ENCODE data around the gene CAT.
"Not testable (repeated sequence)": the region's sequence is repeated elsewhere in the genome, so short reads cannot be mapped to it uniquely, and the experiment has no call there.

CAT gene

DNA sequence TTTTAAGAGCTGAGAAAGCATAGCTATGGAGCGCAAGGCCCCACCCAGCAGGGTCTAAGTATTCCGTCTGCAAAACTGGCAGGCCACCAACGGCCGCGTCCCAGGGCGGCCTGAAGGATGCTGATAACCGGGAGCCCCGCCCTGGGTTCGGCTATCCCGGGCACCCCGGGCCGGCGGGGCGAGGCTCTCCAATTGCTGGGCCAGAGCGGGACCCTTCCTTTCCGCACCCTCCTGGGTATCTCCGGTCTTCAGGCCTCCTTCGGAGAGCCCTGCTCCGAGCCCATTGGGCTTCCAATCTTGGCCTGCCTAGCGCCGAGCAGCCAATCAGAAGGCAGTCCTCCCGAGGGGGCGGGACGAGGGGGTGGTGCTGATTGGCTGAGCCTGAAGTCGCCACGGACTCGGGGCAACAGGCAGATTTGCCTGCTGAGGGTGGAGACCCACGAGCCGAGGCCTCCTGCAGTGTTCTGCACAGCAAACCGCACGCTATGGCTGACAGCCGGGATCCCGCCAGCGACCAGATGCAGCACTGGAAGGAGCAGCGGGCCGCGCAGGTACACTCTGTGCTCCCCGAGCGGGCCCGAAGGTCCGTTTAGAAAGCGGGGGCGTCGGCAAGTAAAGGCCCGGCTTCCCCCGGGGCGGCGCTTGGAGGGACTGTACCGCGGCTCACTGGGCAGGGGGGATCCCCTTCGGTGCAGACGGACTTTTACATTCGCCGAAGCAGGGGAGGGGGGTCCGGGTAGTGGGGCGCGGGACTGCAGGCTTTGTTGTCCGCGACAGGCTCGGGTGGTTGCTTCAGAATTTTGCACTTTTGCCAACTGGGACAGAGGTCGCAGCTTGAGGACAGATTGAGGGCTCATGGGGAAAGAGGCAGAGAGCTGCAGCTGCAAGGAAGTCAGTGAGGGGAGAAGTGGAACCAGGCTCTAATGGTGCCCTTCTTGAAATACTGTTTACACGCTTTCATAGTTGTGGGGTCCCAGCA lies at the start of gene CAT:
CAT (plus strand) TSS at position 406 of the 979 bp plus-strand sequence; CDS start at position 486, 80 bp downstream.
- peak; percentile 96 to 97 for DNase-seq

DNA sequence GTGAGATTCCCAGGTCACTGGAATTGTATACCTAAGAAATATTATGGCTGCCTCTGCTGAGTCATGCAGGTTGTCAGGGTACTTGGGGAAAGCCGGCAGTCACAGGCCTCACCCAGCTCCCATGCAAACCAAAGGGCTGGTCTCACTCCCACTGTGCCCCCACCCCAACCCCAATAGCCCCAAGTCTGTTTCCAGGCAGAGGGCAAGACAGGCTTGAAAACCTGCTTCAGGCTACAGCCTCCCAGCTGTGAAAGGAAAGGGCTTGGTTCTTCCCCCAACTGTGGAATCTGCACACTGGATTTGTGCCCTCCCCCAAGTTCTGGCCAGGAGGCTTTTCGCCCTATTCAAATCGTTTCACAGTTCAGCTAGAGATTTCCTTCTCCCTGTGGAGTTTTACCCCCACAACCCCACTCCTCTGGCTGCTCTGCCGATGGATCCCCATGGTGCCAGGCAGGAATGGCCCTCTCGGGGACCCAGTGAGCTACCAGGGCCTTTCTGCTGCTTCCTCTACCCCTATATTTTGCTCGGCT lies 43.9 kb upstream of the CAT start:
- no peak for DNase-seq

DNA sequence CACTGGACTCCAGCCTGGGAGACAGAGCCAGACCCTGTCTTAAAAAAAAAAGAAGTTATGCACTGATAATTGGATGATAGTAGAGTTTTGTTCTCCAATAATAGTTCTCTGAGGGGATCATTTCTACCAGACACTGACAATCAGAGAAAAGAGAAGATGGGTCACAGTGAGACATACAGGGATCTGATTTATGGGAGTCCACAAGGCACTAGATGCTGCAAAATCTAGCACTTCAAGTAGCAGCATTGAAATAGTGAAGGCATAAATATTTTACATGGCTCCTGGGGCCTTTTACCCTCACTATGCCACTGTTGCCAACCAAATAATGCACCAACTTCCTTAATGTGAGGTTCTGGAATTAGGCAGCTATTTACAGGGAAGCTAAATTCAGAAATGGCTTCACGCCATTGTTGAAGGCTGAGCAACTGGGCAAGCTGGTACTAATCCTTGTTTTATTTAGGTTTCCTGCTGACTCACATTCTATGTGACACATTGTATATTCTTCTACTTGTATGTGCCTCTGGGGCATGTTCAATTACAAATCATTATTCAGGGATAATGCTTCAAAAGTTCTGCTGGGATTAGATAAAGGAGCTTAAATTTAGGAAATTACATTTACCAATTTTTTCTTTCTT lies 42.7 kb upstream of the CAT start:
- no peak for DNase-seq

DNA sequence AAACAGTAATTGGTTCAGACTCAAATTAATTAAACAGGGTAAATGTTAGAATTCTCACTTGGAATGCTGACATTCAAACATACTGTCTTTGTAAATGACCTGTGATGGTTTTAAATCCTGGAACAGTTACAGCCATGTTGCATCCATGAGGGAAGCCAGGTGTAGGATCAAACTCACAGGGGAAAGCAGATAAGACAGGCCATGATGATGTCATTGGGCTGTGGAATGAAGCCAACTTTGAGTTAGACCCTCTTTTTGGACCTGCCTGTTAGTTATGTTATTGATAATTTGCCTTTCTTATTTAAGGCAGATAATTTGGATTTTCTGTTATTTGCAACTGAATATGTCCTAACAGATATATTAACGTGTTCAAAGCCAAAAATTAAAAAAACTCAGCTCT lies 41.6 kb upstream of the CAT start:
- DNase-seq: no peak

DNA sequence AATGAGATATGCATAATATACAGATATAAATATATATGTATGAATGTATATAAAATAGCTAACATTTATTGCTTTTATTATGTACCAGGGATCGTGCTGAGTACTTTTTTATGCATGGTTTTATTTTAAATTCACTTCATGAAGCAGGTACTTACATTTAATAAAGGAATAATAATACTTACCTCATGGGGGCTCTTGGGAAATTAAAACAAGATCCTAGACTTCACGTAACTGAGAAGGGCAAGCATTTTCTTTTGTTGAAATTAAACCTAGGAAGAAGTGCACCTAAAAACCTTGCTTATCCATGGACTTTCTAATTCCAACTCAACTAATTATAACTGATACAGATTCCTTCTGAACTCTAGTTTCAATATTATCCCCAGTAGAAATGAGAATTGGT lies 40.9 kb upstream of the CAT start:
- no peak for DNase-seq

DNA sequence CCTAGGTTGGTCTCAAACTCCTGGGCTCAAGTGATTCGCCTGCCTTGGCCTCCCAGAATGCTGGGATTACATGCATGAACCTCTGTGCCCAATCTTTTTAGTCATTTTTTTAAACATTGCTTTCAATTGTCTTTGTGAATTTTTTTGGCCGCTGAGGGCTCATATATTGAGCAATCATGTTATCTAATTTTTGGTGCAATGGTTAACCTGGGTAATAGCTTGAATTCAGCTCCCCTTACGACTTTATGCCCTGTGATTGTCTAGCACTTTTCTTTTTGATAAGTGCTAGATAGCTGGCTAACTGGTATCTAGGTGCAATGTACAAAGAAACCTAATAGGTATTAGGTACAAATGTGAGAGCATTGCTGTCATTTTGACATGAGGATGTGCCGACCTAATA lies 35.3 kb upstream of the CAT start:
- DNase-seq: no peak

DNA sequence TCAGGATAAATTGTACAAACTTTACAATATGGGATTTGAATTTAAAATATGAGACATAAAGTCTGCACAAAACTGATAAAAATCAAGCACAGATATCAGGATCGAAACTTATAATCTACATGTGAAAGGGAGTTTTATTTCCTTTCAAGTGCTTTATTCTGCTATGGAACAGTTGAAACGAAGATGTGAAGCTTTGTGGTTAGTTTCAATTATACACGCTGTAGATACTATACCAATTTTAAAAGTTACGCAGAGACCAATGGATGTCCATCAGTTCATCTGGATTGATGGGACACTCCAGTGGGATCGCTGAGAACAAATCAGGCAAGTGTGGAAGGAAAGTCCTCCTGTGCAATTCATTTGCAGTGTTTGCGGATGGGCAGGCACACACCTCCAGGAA lies 34.5 kb upstream of the CAT start:
- DNase-seq: no peak

DNA sequence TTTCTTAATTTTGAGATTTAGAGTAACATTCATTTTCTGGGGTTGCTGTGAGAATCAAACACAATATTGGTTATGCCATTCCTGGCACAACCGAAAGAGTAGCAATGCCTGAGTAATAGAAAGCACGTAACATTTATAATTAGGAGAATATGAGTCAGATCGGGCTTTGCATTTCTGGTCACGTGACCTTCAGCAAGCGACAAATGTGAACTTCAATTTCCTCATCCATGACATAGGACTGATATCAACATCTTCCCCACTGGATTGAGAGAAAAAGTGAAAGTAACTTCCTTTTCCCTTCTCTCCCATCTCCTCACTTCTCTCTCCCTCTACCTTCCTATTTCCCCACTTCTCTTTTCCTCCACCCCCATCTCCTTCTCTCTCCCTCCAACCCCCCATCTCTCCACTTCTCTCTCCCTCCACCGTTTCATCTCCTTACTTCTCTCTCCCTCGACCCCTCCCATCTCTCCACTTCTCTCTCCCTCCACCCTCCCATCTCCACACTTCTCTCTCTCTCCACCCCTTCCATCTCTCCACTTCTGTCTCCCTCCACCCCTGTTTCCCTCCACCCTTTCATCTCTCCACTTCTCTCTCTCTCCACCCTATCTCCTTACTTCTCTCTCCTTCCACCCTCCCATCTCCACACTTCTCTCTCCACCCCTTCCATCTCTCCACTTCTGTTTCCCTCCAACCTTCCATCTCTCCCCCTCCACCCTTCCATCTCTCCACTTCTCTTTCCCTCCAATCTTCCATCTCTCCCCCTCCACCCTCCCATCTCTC lies 33.5 kb upstream of the CAT start:
- DNase-seq: no peak

DNA sequence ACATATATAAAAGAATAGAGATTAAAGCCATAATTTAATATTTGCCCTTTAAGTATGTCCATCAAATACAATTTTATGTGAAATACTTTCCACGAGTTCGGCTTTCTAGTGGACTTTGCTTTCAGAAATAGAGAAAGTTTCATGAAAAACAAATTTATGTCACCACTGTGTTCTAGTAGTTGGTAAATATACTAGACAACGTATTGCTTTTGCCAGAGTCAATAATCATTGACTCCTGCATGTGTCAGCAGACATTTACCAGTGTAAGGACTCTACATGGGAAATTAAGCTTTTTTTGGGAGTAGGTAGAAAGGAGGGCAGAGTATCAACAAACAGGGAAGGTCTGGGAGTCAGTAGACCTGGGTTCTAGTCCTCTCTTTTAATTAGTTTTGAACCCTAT lies 32.3 kb upstream of the CAT start:
- DNase-seq: no peak

DNA sequence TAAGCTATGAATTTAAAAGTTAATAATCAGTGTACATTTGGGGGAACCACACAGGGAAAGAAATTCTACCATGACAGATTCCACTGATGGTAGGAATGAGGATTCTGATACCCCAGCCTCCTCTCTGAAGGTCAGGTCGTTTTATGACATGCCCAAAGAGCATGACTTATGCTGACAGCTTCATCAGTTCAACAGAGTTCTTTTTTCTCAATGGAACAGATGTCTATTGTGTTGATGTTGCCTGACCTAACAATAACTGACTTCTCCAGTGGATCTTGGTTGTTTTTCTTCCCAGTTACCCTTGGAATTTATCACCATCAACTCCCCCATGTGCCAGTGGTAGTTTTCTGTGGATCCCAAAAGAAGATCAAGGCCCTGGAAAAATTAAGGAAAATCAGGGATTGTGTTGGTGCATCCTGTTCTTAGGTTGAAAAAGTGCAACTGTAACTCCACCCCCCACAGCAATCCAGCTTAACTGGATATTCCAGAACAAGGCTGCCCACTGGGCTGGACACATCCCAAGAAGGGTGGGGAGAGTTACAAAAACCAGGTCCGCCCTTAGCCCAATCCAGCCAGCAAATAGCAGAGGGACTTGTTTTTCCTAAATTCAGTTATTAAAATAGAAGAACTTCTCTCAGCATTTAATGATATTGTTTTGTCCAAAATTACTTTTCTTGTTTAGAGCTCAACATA lies 31.5 kb upstream of the CAT start:
- no peak for DNase-seq

DNA sequence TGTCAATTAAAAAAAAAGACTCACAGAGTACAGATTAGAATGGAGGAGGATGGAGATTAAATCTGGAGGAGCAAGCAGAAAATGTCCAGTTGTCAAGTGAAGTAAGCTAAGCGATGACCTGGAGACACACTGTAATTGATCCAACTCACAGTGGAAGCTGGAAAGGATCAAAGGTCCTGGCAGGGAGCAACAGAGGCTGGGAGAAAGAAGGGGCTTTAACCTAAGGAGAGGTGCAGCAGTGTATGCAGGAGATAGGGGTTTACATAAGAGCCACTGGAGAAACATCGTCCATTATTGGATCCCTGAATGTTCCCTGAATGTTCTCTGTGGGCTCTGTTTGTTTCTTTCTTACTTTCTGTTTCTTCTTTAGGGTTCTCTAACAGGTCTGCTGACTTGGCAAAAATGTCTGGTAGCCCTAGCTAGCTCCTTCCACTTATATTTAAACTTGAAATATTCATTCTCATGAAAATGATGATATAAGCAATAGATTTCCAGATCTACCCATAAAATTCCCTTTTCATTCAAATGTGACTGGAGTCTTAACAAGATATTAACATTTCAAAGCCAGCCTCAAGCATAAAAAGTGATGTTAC lies 30.1 kb upstream of the CAT start:
- no peak for DNase-seq

DNA sequence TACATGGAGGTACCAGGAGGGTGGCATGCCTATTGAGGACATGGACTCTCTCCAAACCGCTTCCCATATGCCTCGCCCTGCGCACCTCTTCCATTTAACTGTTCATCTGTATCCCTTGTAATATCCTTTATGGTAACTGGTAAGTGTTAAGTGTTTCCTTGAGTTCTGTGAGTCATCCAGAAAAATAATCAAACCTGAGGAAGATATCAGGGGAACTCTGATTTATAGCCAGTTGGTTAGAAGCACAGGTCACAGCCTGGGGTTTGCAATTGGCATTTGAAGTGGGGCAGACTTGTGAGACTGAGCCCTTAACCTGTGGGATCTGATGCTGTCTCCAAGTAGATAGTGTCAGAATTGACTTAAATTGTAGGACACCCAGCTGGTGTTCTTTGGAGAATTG lies 27.6 kb upstream of the CAT start:
- DNase-seq: no peak

DNA sequence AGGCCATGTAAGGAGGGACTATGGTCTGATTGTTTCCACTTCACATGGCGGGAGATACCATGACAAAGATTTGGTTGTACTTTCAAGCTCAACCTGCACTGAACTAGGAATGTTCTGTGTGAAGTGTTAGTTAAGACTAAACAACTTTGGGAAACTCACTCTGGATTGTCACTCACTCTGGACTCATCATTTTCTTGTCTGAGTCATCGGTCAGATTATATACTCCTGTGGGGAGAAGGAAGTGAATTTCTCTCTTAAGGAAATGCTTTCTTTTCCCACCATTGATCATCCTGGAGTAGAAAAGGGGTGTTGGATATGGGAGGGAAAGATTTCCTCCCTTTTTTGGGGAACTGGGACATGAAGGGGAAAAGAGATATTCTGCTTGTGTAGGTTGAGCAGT lies 26.9 kb upstream of the CAT start:
- DNase-seq: no peak

DNA sequence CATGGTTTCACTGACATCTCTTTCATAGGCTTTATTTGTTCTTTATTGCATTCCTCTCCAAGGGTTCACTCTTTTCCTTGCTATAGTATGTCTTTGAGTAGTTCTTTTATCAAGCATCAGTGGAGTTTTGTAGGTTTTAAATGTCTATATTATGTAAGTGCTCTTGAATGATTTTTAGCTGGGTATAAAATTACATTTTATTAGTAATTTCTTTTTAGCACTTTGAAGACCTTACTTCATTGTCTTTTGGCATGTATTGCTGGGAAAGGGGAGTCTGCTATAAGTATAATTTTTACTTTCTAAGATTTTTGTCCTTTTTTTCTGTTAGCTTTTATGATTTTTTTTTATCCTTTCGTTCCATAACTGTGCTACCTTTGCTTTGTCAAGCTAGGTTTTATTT lies 25.5 kb upstream of the CAT start:
- no peak for DNase-seq

DNA sequence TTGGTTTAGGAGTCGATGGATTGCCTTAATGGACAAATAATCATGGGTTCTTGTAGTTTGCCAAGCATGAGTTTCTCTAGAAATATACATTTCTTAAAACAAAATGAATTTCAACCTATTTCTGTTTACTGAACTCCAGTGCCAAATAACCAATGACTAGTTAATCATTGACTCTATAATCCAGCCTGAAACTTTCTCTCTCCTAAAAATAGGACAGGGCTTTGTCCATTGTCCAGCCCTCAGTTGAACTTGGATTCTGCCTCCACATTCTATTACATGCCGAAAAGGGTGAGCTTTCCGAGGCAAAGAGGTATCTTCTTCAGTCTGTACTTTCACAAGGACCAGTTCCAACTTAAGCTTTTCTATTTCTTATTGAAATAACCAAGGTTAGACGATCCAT lies 23.2 kb upstream of the CAT start:
- DNase-seq: no peak

DNA sequence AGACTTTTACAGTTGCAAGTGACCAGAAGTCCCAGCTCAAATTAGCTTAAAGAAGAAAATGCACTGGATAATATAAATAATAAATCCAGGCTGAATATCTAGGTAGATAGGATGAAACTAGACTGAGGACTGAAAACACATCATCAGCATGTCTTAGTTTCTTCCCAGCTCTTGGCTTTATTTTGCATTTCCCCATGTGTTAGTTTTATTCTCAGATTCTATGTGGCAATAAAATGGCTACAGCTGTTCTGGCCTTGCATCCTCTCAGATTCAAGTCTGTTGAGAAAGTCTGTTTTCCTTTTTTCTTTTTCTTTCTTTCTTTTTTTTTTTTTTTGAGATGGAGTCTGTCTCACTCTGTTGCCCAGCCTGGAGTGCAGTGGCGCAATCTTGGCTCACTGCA lies 22.6 kb upstream of the CAT start:
- no peak for DNase-seq

DNA sequence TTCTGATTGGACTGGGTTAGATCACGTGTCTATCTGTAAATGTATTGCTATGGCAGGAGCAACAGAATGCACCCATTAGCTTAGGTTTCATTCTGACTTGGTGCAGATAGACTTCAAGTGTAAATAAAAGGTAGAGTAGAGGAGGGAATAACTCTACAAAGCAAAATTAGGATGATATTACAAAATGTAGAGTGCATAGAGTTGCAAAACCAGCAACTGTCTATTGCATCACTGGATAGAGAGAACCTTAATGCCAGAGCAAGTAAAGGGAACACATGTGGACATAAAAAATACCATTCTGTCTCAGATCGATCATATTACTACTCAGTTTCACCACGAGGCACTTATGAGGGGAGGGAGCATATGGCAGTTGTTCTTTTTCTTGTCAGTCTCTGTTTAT lies 22.0 kb upstream of the CAT start:
- no peak for DNase-seq

DNA sequence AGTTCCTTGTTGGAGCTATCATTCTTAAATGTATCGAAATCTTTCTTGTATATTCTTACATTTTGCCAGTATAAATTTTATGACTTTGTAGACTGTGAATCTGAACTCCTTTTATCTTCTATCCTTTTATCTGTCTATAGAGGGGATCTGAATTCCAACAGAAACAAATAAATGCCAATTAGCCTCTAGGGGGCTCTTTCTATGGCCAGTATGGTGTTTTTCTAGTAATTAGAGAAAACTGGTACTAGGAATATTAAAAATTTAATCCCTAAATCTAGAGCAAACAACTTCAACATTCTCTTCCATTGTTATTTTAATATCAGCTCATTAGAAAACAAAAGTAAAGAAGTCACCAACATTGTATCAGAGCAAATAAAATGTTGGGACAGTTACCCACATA lies 21.5 kb upstream of the CAT start:
- DNase-seq: no peak

DNA sequence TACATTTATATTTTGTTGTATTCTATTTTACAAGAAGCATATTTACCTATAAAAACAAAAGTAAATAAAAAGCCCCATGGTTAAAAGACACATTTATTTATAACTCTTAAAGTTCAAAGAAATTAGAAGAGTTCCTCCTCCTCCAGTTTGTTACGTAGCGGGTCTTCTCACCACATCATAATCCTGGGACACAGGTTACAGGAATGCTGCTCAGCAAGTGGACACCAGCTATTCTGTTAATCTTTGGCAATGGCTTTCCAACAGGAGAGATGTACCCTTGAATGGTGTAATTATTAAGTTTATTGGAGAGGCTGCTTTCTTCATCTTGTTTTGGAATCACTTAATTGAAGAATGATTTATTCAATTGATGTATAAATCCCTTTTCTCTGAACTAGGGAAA lies 19.6 kb upstream of the CAT start:
- no peak for DNase-seq

DNA sequence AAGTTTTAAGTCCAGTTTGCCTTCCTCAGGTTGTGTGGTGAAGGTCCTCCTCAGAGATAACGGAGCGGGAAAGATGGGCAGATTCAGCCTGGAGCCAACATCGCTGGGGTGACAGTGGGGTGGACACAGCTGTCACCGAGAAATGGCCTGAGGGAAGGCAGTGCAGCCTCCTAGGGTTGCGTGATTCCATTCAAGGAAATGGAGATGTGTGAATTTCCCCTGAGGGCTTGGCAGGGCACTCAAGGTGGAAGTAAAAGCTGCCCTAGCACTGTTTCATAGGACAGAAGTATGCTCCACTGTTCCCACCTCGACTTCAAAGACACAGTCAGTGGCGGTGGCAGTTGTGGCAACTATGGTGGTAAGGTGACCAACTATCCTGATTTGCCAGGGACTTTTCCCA lies 15.4 kb upstream of the CAT start:
- no peak for DNase-seq

DNA sequence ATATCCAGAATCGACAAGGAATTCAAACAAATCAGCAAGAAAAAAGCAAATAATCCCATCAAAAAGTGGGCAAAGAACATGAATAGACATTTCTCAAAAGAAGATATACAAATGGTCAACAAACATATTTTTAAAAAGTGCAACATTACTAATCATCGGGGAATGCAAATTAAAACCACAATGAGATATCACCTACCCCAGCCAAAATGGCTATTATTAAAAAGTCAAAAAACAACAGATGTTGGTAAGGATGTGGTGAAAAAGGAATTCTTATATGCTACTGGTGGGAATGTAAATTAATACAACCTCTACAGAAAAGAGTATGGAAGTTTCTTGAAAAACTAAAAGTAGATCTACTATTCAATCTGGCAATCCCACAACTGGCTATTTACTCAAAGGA lies 13.9 kb upstream of the CAT start:
- DNase-seq: not testable (repeated sequence)

DNA sequence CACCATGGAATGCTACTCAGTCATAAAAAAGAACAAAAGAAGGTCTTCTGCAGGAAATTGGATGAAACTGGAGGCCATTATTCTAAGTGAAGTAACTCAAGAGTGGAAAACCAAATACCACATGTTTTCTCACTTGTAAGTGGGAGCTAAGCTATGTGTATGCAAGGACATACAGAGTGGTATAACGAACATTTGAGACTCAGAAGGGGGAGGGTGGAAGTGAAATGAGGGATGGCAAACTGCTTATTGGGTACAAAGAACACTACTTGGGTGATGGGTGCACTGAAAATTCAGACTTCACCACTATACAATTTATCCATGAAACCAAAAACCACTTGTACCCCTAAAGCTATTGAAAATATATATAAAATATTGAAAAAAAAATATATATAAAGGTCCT lies 13.4 kb upstream of the CAT start:
- no peak for DNase-seq
